CD4-positive, alpha-beta memory T cell (primary cell): ENCODE measurements around the gene AHSP. TPM values are rescaled to one million over a fixed set of nuclear protein-coding genes. Genes with fewer than 3 reads are reported as not detected.
A peak's percentile ranks its signal among the peaks of the same experiment; 100 is the strongest.
"Not testable (repeated sequence)": the region's sequence is repeated elsewhere in the genome, so short reads cannot be mapped to it uniquely, and the experiment has no call there.

Source experiments
- CTCF ChIA-PET: fragments of 350-600 bp; sonication (Branson Sonifier 250); formaldehyde crosslinking; loops from one replicate; lab custom pipeline; 2021; ENCODE audit warnings: inconsistent platforms; ENCODE audit not compliant: partially characterized antibody; lab: Charles Lee
- POLR2A ChIA-PET: fragments of 350-600 bp; sonication (Branson Sonifier 250); formaldehyde crosslinking; loops from one replicate; lab custom pipeline; 2021; ENCODE audit not compliant: partially characterized antibody; lab: Charles Lee
- DNase-seq, 5 donors: peaks; one replicate each; pipeline versions ENCODE4 v3.0.0 to v3.0.0-alpha.2; 2020 to 2022; ENCODE audit warnings: mixed read lengths in 1 of 5
- H3K27ac ChIP-seq: one replicate; pipeline ENCODE4 v1.7.0; 2013; ENCODE audit warnings: low read depth, low read length
- H3K27me3 ChIP-seq: 2 replicates; pipeline ENCODE4 v1.7.0; 2013; ENCODE audit warnings: mild to moderate bottlenecking, low read length, moderate library complexity; ENCODE audit not compliant: insufficient read depth
- H3K36me3 ChIP-seq: 2 replicates; pipeline ENCODE4 v1.7.0; 2013; ENCODE audit warnings: mild to moderate bottlenecking, low read length, moderate library complexity; ENCODE audit not compliant: insufficient read depth
- H3K4me1 ChIP-seq: 2 replicates; pipeline ENCODE4 v1.7.0; 2013; ENCODE audit warnings: mild to moderate bottlenecking, low read length, moderate library complexity; ENCODE audit not compliant: insufficient read depth
- H3K4me3 ChIP-seq, 2 donors: one replicate each; pipeline ENCODE4 v1.7.0; 2013; ENCODE audit warnings: low read length in 2 of 2, mild to moderate bottlenecking in 1 of 2
- H3K9me3 ChIP-seq, 2 donors: one replicate each; pipeline ENCODE4 v1.7.0; 2013; ENCODE audit warnings: low read length in 2 of 2, control low read depth in 1 of 2; ENCODE audit not compliant: control insufficient read depth in 1 of 2
- H3K27ac Mint-ChIP-seq, 7 donors: one replicate each; pipeline ENCODE4 v1.8.0; 2020 to 2021; ENCODE audit warnings: mixed read lengths in 7 of 7, mild to moderate bottlenecking in 6 of 7, inconsistent platforms in 3 of 7, moderate library complexity in 3 of 7
- H3K27me3 Mint-ChIP-seq, 2 donors: one replicate each; pipeline ENCODE4 v1.8.0; 2020 to 2021; ENCODE audit warnings: mixed read lengths in 2 of 2
- H3K36me3 Mint-ChIP-seq, 2 donors: one replicate each; pipeline ENCODE4 v1.8.0; 2020 to 2021; ENCODE audit warnings: mixed read lengths in 2 of 2, inconsistent platforms in 1 of 2, mild to moderate bottlenecking in 1 of 2
- H3K4me1 Mint-ChIP-seq, 4 donors: one replicate each; pipeline ENCODE4 v1.8.0; 2020 to 2021; ENCODE audit warnings: mixed read lengths in 4 of 4, mild to moderate bottlenecking in 1 of 4
- H3K4me3 Mint-ChIP-seq, 8 donors: one replicate each; pipeline ENCODE4 v1.8.0; 2020 to 2021; ENCODE audit warnings: mixed read lengths in 8 of 8, mild to moderate bottlenecking in 7 of 8, moderate library complexity in 6 of 8, inconsistent platforms in 3 of 8
- H3K9me3 Mint-ChIP-seq, 8 donors: one replicate each; pipeline ENCODE4 v1.8.0; 2020 to 2021; ENCODE audit warnings: mixed read lengths in 8 of 8, mild to moderate bottlenecking in 5 of 8, inconsistent platforms in 3 of 8, moderate library complexity in 1 of 8
- intact Hi-C: fragments of 100-400 bp; cut with micrococcal nuclease; formaldehyde crosslinking; loops from one replicate; pipeline ENCODE4 v1.15.1; 2023
- polyA plus RNA-seq, 2 donors: library from polyadenylated mRNA; unstranded; fragments of 300-500 nt; fragmentation: Illumina TruSeq; gene quantifications; one replicate each; pipeline ENCODE4 v1.2.3, GENCODE V29; 2021
- total RNA-seq, 2 experiments: library from RNA; stranded (reverse); gene quantifications; one replicate each; pipeline ENCODE4 v1.2.3, GENCODE V29; 2021

Gene AHSP
- total and polyA plus RNA-seq, 4 experiments from 2014 or later, result not detected

- ChIA-PET POLR2A (no interaction called here), CTCF (no interaction called here)
- no peak for DNase-seq
- Mint-ChIP-seq H3K4me3 (peak overlapping the region in 7 of 8 donors; percentile 25 to 75 (median 55)), H3K9me3 (peaks cover 0 to 27% (median 17%) of the 10 kb centered on the region in 8 donors), H3K27ac (no peak overlapping the region), H3K4me1 (peaks cover 3 to 11% (median 6%) of the 10 kb centered on the region in 4 donors), H3K27me3 (peaks cover 37 to 52% of the 10 kb centered on the region in 2 donors), H3K36me3 (peaks cover 3 to 4% of the 10 kb centered on the region in 2 donors)
- intact Hi-C loops, result no loop called here
- H3K4me3 ChIP-seq, result no peak overlapping the region
- H3K27me3 ChIP-seq, result peaks cover 10% of the 10 kb centered on the region
- peaks cover 8% of the 10 kb centered on the region for H3K4me1 ChIP-seq
- H3K27ac ChIP-seq, result no peak overlapping the region
- H3K36me3 ChIP-seq, result no peaks in the 10 kb centered on the region
- no peaks in the 10 kb centered on the region for H3K9me3 ChIP-seq
Measured at GRCh38 chr16:31568577-31569359, 41.1 kb downstream of the AHSP start.

DNA sequence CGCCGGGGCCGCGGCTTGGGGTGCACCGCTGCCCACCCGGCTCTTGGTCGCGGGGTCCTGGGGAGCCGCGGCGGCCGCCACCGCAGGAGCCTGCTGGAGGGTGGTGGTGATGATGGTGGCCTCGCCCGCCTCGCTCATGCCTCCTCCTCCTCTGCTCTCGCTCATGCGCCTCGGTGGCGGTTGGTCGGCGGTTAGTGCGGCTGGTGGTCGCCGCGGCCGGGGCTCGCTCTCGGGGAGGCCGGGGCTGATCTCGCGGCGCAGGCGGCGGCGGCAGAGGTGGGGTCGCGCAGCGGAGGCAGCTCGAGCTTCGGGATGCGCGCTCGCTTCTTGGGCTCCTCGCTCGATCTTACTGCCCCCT is 41.6 kb downstream of the AHSP start:
- POLR2A ChIA-PET, result no interaction called here
- Histone ChIP-seq H3K36me3 (no peaks in the 10 kb centered on the region), H3K27ac (no peak overlapping the region), H3K4me3 (no peak overlapping the region), H3K9me3 (no peaks in the 10 kb centered on the region), H3K27me3 (peaks cover 10% of the 10 kb centered on the region), H3K4me1 (peaks cover 8% of the 10 kb centered on the region)
- H3K27ac Mint-ChIP-seq, result no peak overlapping the region
- intact Hi-C loops, result no loop called here
- peaks cover 3 to 4% of the 10 kb centered on the region in 2 donors for H3K36me3 Mint-ChIP-seq
- no peak for DNase-seq
- H3K27me3 Mint-ChIP-seq, result peaks cover 35 to 49% of the 10 kb centered on the region in 2 donors
- H3K4me1 Mint-ChIP-seq, result peaks cover 3 to 11% (median 6%) of the 10 kb centered on the region in 4 donors
- H3K4me3 Mint-ChIP-seq, result no peak overlapping the region
- H3K9me3 Mint-ChIP-seq, result peaks cover 0 to 32% (median 17%) of the 10 kb centered on the region in 8 donors
- CTCF ChIA-PET, result no interaction called here

DNA sequence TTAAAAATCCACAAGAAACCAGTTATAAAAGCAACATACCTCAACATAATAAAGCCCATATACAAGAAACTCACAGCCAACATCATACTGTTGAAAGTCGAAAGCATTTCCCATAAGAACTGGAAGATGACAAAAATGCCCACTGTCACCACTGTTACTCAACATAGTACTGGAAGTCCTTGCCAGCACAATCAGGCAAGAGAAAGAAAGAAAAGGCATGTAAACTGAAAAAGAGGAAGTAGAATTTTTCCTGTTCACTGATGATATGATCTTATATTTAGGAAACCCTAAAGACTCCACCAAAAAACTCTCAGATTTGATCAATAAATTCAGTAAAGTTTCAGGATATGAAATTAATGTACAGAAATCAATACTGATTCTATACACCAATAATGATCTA is 45.1 kb downstream of the AHSP start:
- Histone ChIP-seq H3K27me3 (peaks cover 5% of the 10 kb centered on the region), H3K9me3 (no peaks in the 10 kb centered on the region), H3K4me3 (no peak overlapping the region), H3K36me3 (no peaks in the 10 kb centered on the region), H3K27ac (no peak overlapping the region), H3K4me1 (peaks cover 8% of the 10 kb centered on the region)
- CTCF ChIA-PET, result no interaction called here
- H3K36me3 Mint-ChIP-seq, result peaks cover 3 to 14% of the 10 kb centered on the region in 2 donors
- no peak for DNase-seq
- H3K27ac Mint-ChIP-seq, result no peak overlapping the region
- peaks cover 29 to 30% of the 10 kb centered on the region in 2 donors for H3K27me3 Mint-ChIP-seq
- peaks cover 3 to 64% (median 41%) of the 10 kb centered on the region in 8 donors for H3K9me3 Mint-ChIP-seq
- intact Hi-C loops, result no loop called here
- POLR2A ChIA-PET, result interaction anchor here (0.6 kb wide), 1 partner anchor 317 kb away, joined by 3 read pairs; no protein-coding TSS in a partner anchor
- no peak overlapping the region for H3K4me3 Mint-ChIP-seq
- peaks cover 3 to 11% (median 5%) of the 10 kb centered on the region in 4 donors for H3K4me1 Mint-ChIP-seq

DNA sequence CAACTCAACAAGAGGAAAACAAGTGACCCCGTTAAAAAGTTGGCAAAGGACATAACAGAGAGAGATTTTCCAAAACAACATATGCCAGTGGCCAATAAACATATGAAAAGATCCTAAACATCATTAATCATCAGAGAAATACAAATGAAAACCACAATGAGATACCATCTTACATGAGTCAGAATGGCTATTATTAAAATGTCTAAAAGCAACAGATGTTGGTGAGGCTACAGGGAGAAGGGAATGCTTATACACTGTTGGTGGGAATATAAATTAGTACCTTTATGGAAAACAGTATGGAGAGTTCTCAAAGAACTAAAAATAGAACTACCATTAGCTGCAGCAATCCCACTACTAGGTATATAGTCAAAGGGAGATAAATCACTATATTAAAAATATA is 46.5 kb downstream of the AHSP start:
- H3K27ac Mint-ChIP-seq, H3K9me3 ChIP-seq, H3K27ac ChIP-seq, DNase-seq, H3K4me1 ChIP-seq, intact Hi-C loops, H3K4me1 Mint-ChIP-seq, CTCF ChIA-PET, H3K4me3 Mint-ChIP-seq, H3K27me3 ChIP-seq, H3K36me3 ChIP-seq, POLR2A ChIA-PET, H3K4me3 ChIP-seq: not testable (repeated sequence)
- H3K36me3 Mint-ChIP-seq, result peaks cover 7 to 19% of the 10 kb centered on the region in 2 donors
- H3K27me3 Mint-ChIP-seq, result peaks cover 22 to 23% of the 10 kb centered on the region in 2 donors
- H3K9me3 Mint-ChIP-seq, result peaks cover 6 to 77% (median 52%) of the 10 kb centered on the region in 8 donors

DNA sequence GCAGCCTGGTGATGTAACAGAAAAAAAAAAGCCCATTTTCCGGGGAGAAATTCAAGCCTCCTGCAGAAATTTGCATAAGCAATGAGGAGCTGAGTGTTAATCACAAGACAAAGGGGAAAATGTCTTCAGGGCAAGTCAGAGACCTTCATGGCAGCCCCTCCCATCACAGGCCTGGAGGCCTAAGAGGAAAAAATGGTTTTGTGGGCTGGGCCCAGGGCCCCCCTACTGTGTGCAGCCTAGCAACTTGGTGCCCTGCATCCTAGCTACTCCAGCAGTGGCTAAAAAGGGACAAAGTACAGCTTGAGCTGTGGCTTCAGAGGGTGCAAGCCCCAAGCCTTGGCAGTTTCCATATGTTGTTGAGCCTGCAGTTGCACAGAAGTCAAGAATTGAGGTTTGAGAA is 49.7 kb downstream of the AHSP start:
- no peaks in the 10 kb centered on the region for H3K27me3 ChIP-seq
- intact Hi-C loops, result no loop called here
- DNase-seq, result no peak
- H3K27ac ChIP-seq, result no peak overlapping the region
- peaks cover 4 to 19% of the 10 kb centered on the region in 2 donors for H3K36me3 Mint-ChIP-seq
- H3K9me3 ChIP-seq, result peaks cover 0 to 5% of the 10 kb centered on the region in 2 donors
- no peak overlapping the region for H3K4me3 ChIP-seq
- POLR2A ChIA-PET, result no interaction called here
- H3K4me1 Mint-ChIP-seq, result no peaks in the 10 kb centered on the region
- no peak overlapping the region for H3K4me3 Mint-ChIP-seq
- no peak overlapping the region for H3K27ac Mint-ChIP-seq
- H3K4me1 ChIP-seq, result no peaks in the 10 kb centered on the region
- CTCF ChIA-PET, result no interaction called here
- no peaks in the 10 kb centered on the region for H3K36me3 ChIP-seq
- peaks cover 11 to 85% (median 55%) of the 10 kb centered on the region in 8 donors for H3K9me3 Mint-ChIP-seq
- peaks cover 5 to 7% of the 10 kb centered on the region in 2 donors for H3K27me3 Mint-ChIP-seq

Other genes starting within 250 kb of the AHSP start
- gene ITGAX, start 172.7 kb upstream of the AHSP start, total RNA-seq, result 1 to 10 TPM; 4.6 to 6.3 TPM
- gene ITGAX, start 172.7 kb upstream of the AHSP start, polyA plus RNA-seq, result under 1 TPM in 1 of 2 donors, not detected in 1; 0.09 TPM
- not detected for gene ITGAD, start 134.6 kb upstream of the AHSP start, total RNA-seq
- gene ITGAD, start 134.6 kb upstream of the AHSP start, polyA plus RNA-seq, result under 1 TPM in 1 of 2 donors, not detected in 1; 0.07 TPM
- not detected for gene COX6A2, start 99.5 kb upstream of the AHSP start, total RNA-seq
- gene COX6A2, start 99.5 kb upstream of the AHSP start, polyA plus RNA-seq, result not detected
- gene ZNF843, start 85.1 kb upstream of the AHSP start, total RNA-seq, result under 1 TPM; 0.19 to 0.23 TPM
- gene ZNF843, start 85.1 kb upstream of the AHSP start, polyA plus RNA-seq, result not detected
- 1 to 10 TPM; 6.5 to 7.0 TPM for gene ARMC5, start 68.4 kb upstream of the AHSP start, total RNA-seq
- gene ARMC5, start 68.4 kb upstream of the AHSP start, polyA plus RNA-seq, result 1 to 10 TPM; 4.3 to 6.1 TPM
- under 1 TPM; 0.42 to 0.49 TPM for gene TGFB1I1, start 55.7 kb upstream of the AHSP start, total RNA-seq
- under 1 TPM in 1 of 2 donors, not detected in 1; 0.57 TPM for gene TGFB1I1, start 55.7 kb upstream of the AHSP start, polyA plus RNA-seq
- gene SLC5A2, start 44.8 kb upstream of the AHSP start, total RNA-seq, result 1 to 10 TPM; 2.8 to 4.5 TPM
- 1 to 10 TPM in 1 of 2 donors, under 1 TPM in 1; 0.12 to 2.8 TPM for gene SLC5A2, start 44.8 kb upstream of the AHSP start, polyA plus RNA-seq
- 100 to 1,000 TPM; 101 to 110 TPM for gene RUSF1, start 19.5 kb upstream of the AHSP start, total RNA-seq
- gene RUSF1, start 19.5 kb upstream of the AHSP start, polyA plus RNA-seq, result 10 to 100 TPM; 16.3 to 21.9 TPM